ENCODE data around the gene BTAF1.

The BTAF1 gene

DNA sequence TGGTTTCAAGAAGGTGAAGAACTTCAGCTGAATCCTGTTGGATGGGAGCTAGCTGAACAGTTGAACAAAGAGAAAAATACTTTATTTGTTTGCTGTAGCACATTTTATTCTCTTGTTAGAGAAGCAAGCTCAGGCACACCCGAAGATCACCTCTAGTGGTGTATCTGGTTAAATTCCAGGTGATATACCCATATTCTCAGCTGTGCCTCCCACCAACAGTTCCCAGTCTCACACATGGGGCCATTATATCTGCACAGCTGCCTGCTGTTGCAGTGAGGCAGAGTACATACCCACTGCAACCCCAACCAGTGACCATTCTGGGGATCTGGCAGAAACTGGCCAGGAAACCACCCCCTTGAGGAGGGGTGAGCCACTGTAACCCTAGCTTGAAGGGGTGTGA lies 9.2 kb downstream of the BTAF1 start:
- no peak overlapping the region for H3K4me3 ChIP-seq (ENCODE audit: low read length)
- TF ChIP-seq ZNF274 (IDR thresholded peaks at IDR 0.05; ENCODE audit: low read depth, low read length): no peak

DNA sequence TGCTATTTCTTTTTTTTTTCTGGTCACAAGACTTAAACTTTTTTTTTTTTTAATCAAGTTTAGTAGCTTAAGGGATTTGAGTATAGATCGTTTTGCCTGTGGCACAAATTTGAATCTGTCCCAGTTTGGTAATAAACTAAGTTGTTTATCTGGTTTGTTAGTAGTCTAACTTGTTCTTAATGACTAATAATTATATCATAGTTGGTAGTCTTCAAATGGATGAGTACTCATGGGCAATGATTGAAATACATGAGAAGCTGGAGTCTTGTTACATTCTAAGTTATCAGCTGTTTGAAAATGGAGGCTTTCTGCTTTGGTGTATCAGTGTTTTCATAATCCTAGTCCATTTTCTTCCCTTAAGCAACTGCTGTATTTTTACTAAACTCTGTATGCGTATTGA lies 12.3 kb downstream of the BTAF1 start:
- TF ChIP-seq ZNF274 (IDR thresholded peaks at IDR 0.05; ENCODE audit: low read depth, low read length): no peak
- no peak overlapping the region for H3K4me3 ChIP-seq (ENCODE audit: low read length)

DNA sequence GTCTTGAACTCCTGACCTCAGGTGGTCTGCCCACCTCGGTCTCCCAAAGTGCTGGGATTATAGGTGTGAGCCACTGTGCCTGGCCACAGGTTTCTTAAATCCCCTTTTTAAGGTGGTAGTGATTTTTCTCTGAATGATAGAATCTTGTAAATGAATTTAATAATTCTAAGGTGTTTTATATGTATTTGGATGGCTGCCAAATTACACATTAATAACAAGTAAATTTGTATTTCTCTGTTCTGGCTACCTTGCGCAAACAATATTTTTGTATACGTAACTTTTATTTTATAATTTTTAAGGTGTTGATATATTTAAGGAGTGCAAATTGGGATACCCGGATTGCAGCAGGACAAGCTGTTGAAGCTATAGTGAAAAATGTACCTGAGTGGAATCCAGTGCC lies 16.1 kb downstream of the BTAF1 start:
- TF ChIP-seq ZNF274 (IDR thresholded peaks at IDR 0.05; ENCODE audit: low read depth, low read length): no peak

DNA sequence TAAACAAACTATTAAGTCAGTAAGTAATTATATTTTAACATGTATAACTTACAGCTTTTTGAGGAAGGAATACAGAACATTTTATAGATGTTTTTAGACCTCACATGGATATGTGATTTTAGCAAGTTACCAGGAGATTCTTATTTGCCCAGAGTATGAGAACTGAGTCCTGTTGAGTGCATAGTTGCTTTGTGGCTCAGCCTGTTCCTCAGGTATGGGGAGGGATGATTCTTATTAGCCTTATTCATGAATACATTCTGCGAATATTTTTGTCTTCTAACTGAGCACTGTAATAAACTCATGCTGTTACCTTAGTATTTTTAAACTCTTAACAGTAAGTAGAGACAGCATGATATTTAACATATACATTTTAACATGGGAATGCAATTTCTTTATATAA lies 17.9 kb downstream of the BTAF1 start:
- TF ChIP-seq ZNF274 (IDR thresholded peaks at IDR 0.05; ENCODE audit: low read depth, low read length): no peak
- H3K4me3 ChIP-seq (ENCODE audit: low read length): no peak overlapping the region

More for the DNA sequence above, 16.1 kb downstream of the BTAF1 start:
- H3K4me3 ChIP-seq (ENCODE audit: low read length): no peak overlapping the region

DNA sequence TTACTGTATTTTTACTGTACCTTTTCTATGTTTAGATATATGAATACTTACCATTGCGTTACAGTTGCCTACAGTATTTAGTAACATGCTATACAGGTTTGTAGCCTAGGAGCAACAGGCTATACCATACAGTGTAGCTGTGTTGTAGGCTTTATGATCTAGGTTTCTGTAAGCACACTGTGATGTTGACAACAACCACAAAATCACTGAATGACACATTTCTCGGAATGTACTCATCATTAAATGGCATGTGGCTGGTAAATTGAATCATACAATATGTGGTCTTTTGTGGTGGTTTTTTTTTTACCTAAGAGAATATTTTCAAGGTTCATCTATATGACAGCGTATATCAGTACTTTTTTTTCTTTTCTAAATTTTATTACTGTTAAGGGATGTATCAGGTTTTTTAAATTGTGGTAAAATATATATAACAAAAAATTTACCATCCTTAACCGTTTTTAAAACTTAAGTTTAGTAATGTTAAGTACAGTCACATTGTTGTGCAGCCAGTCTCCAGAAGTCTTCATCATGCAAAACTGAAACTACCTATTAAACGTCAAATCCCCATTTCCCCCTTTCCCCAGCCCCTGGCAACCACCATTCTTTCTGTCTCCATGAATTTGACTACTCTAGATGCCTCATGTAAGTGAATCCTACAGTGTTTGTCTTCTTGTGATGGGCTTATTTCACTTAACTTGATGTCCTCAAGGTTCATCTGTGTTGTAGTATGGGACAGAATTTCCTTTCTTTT lies 21.5 kb downstream of the BTAF1 start:
- no peak for TF ChIP-seq ZNF274 (IDR thresholded peaks at IDR 0.05; ENCODE audit: low read depth, low read length)
- no peak overlapping the region for H3K4me3 ChIP-seq (ENCODE audit: low read length)

GRCh38 chr10:91953600-91954160 lies 30.1 kb downstream of the BTAF1 start:
- H3K4me3 ChIP-seq (ENCODE audit: low read length): no peak overlapping the region
- TF ChIP-seq ZNF274 (IDR thresholded peaks at IDR 0.05; ENCODE audit: low read depth, low read length): no peak

DNA sequence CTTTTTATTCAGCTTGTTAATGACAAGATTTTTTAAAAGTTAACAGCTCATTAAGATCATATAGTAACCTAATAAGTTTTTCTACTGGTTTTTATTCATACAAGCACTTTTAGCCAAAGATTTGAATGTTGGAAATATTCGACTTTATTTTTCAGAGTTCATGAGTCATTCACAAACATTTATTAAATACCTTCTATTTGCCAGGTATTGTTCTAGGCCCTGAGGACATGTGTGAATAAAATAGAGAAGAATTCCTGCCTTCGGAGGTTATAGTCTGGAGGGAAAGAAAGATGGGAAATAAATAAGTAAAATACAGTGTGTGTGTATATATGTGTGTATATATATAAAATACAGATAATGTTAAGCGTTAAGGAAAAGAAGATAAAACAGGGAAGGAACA lies 31.5 kb downstream of the BTAF1 start:
- TF ChIP-seq ZNF274 (IDR thresholded peaks at IDR 0.05; ENCODE audit: low read depth, low read length): no peak

DNA sequence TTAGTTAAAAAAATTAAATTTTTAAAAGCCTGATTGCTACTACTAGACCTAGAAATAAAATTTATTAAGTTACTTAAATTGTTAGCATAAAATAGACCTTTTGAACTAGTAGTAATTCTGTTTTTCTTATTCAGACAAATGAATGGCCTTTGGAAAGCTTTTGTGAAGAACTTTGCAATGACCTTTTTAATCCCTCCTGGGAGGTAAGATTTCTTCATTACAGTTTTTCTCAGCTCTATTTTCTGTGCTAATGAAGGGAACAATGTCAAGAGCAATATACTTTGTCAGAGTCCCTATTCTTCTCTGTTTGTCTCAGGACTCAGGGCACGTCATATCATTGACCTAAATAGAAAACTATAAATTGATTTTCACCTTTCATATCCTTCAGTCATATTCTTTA lies 33.5 kb downstream of the BTAF1 start:
- TF ChIP-seq ZNF274 (IDR thresholded peaks at IDR 0.05; ENCODE audit: low read depth, low read length): no peak
- H3K4me3 ChIP-seq (ENCODE audit: low read length): no peak overlapping the region

More for the DNA sequence above, 31.5 kb downstream of the BTAF1 start:
- no peak overlapping the region for H3K4me3 ChIP-seq (ENCODE audit: low read length)

- no peak for TF ChIP-seq ZNF274 (IDR thresholded peaks at IDR 0.05; ENCODE audit: low read depth, low read length)
- no peak overlapping the region for H3K4me3 ChIP-seq (ENCODE audit: low read length)
These were observed 45.7 kb downstream of the BTAF1 start for GRCh38 chr10:91969297-91969696.

GRCh38 chr10:91974960-91975359 lies 51.4 kb downstream of the BTAF1 start:
- no peak overlapping the region for H3K4me3 ChIP-seq (ENCODE audit: low read length)
- no peak for TF ChIP-seq ZNF274 (IDR thresholded peaks at IDR 0.05; ENCODE audit: low read depth, low read length)

DNA sequence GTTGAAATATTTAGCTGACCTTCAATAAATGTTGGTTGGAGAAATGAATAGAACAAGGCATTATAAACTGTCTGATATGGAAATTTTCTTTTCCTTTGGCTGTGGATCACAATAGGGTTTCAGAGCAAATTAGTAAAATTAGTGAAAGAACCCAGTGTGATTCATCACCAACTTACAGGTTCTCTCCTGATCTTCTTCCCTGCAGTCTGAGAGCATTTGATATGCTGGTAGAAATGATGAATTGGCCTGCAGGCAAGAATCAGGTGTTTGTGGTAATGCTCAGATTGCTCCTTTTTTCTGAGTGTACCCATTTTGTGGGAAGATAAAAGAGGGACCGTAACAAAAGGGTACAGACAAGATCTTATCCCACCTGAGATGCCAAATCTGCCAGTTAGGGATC lies 51.9 kb downstream of the BTAF1 start:
- H3K4me3 ChIP-seq (ENCODE audit: low read length): no peak overlapping the region
- TF ChIP-seq ZNF274 (IDR thresholded peaks at IDR 0.05; ENCODE audit: low read depth, low read length): no peak

- H3K4me3 ChIP-seq (ENCODE audit: low read length): no peak overlapping the region
- no peak for TF ChIP-seq ZNF274 (IDR thresholded peaks at IDR 0.05; ENCODE audit: low read depth, low read length)
These were observed 52.9 kb downstream of the BTAF1 start for GRCh38 chr10:91976317-91977051.

GRCh38 chr10:91977491-91977890 lies 53.9 kb downstream of the BTAF1 start:
- TF ChIP-seq ZNF274 (IDR thresholded peaks at IDR 0.05; ENCODE audit: low read depth, low read length): no peak
- no peak overlapping the region for H3K4me3 ChIP-seq (ENCODE audit: low read length)

DNA sequence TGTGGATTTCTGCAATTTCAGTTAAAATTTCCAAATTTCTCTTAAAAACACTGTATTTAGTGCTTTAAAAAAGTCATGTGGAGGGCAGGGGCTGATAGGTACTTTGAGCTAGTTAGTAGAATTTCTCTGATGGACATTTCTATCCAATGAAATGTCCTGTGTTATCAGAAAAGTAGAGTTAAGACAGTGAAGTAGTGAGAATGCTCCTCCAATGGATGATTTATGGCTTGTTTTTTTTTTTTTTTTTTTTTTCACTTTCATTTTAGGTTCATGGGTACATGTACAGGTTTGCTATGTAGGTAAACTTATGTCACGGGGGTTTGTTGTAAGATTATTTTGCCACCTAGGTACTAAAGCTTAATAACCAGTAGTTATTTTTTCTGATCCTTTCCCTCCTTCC lies 55.0 kb downstream of the BTAF1 start:
- H3K4me3 ChIP-seq (ENCODE audit: low read length): no peak overlapping the region

DNA sequence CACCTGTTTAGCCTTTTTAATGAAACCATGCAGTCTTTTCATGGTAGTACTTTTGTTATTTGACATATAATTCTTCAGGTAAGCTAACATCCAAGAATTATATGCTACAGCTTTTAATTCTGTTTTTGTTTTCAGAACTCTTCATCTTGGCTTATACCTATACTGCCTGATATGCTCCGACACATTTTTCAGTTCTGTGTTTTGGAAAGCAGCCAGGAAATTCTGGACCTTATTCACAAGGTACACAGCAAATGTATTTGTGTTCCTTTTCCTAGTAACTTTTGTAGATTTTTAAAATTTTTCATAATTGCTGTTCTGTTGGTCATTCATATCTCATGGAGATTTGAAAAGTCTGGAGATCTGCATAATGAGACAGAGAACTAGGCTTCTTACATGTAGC lies 56.7 kb downstream of the BTAF1 start:
- TF ChIP-seq ZNF274 (IDR thresholded peaks at IDR 0.05; ENCODE audit: low read depth, low read length): no peak
- H3K4me3 ChIP-seq (ENCODE audit: low read length): no peak overlapping the region

More for the DNA sequence above, 55.0 kb downstream of the BTAF1 start:
- no peak for TF ChIP-seq ZNF274 (IDR thresholded peaks at IDR 0.05; ENCODE audit: low read depth, low read length)
